ENCODE measurements around the gene SLC6A19.

Gene SLC6A19

GRCh38 chr5:1210832-1211251, 9.4 kb downstream of the SLC6A19 start:
- CTCF ChIA-PET = interaction anchor here (1.0 kb wide), 1 partner anchor 38 kb away, joined by 3 read pairs; no protein-coding TSS in a partner anchor
- H3K9me3 ChIP-seq (ENCODE audit: control extremely low read depth in 1 of 5, control insufficient read depth in 4 of 5, insufficient read depth in 2 of 5, low read depth in 1 of 5, low read length in 4 of 5) = peaks cover 0 to 13% (median 0%) of the 10 kb centered on the region in 5 experiments
- H3K4me1 ChIP-seq (ENCODE audit: control extremely low read depth in 1 of 4, control insufficient read depth in 4 of 4, insufficient read depth in 4 of 4, low read length in 3 of 4) = no peaks in the 10 kb centered on the region
- no peaks in the 10 kb centered on the region for H3K36me3 ChIP-seq (ENCODE audit: control insufficient read depth in 4 of 4, insufficient read depth in 4 of 4, low read length in 3 of 4)
- no peak overlapping the region for H3K27ac ChIP-seq (ENCODE audit: insufficient read depth in 1 of 2, low read depth in 1 of 2, low read length in 2 of 2, poor library complexity in 1 of 2, severe bottlenecking in 2 of 2)
- POLR2A ChIA-PET = no interaction called here
- H3K4me3 ChIP-seq (ENCODE audit: control insufficient read depth in 1 of 7, extremely low read depth in 1 of 7, insufficient read depth in 4 of 7, low read depth in 2 of 7, low read length in 6 of 7) = no peak overlapping the region
- WGBS (ENCODE audit: insufficient coverage) = 82% methylated on average over 21 of the region's 21 CpGs
- peaks cover 0 to 19% (median 3%) of the 10 kb centered on the region in 5 experiments for H3K27me3 ChIP-seq (replicated peaks in 2 of 5; ENCODE audit: control insufficient read depth in 4 of 5, insufficient read depth in 5 of 5, low read length in 4 of 5)
- DNase-seq = no peak

GRCh38 chr5:1211701-1212100, 10.3 kb downstream of the SLC6A19 start:
- Histone ChIP-seq H3K27ac (ENCODE audit: insufficient read depth in 1 of 2, low read depth in 1 of 2, low read length in 2 of 2, poor library complexity in 1 of 2, severe bottlenecking in 2 of 2) (no peak overlapping the region), H3K36me3 (ENCODE audit: control insufficient read depth in 4 of 4, insufficient read depth in 4 of 4, low read length in 3 of 4) (no peaks in the 10 kb centered on the region), H3K9me3 (ENCODE audit: control extremely low read depth in 1 of 5, control insufficient read depth in 4 of 5, insufficient read depth in 2 of 5, low read depth in 1 of 5, low read length in 4 of 5) (peaks cover 0 to 17% (median 0%) of the 10 kb centered on the region in 5 experiments), H3K4me3 (ENCODE audit: control insufficient read depth in 1 of 7, extremely low read depth in 1 of 7, insufficient read depth in 4 of 7, low read depth in 2 of 7, low read length in 6 of 7) (no peak overlapping the region), H3K27me3 (replicated peaks in 2 of 5; ENCODE audit: control insufficient read depth in 4 of 5, insufficient read depth in 5 of 5, low read length in 4 of 5) (peaks cover 0 to 16% (median 3%) of the 10 kb centered on the region in 5 experiments), H3K4me1 (ENCODE audit: control extremely low read depth in 1 of 4, control insufficient read depth in 4 of 4, insufficient read depth in 4 of 4, low read length in 3 of 4) (no peaks in the 10 kb centered on the region)
- DNase-seq = no peak
- CTCF ChIA-PET = no interaction called here
- WGBS (ENCODE audit: insufficient coverage) = 97% methylated on average over 7 of the region's 9 CpGs
- POLR2A ChIA-PET = no interaction called here

- CTCF ChIA-PET = no interaction called here
- Histone ChIP-seq H3K4me3 (ENCODE audit: control insufficient read depth in 1 of 7, extremely low read depth in 1 of 7, insufficient read depth in 4 of 7, low read depth in 2 of 7, low read length in 6 of 7) (no peak overlapping the region), H3K36me3 (ENCODE audit: control insufficient read depth in 4 of 4, insufficient read depth in 4 of 4, low read length in 3 of 4) (no peaks in the 10 kb centered on the region), H3K9me3 (ENCODE audit: control extremely low read depth in 1 of 5, control insufficient read depth in 4 of 5, insufficient read depth in 2 of 5, low read depth in 1 of 5, low read length in 4 of 5) (peaks cover 0 to 17% (median 0%) of the 10 kb centered on the region in 5 experiments), H3K27me3 (replicated peaks in 2 of 5; ENCODE audit: control insufficient read depth in 4 of 5, insufficient read depth in 5 of 5, low read length in 4 of 5) (peaks cover 0 to 16% (median 2%) of the 10 kb centered on the region in 5 experiments), H3K27ac (ENCODE audit: insufficient read depth in 1 of 2, low read depth in 1 of 2, low read length in 2 of 2, poor library complexity in 1 of 2, severe bottlenecking in 2 of 2) (no peak overlapping the region), H3K4me1 (ENCODE audit: control extremely low read depth in 1 of 4, control insufficient read depth in 4 of 4, insufficient read depth in 4 of 4, low read length in 3 of 4) (no peaks in the 10 kb centered on the region)
- WGBS (ENCODE audit: insufficient coverage) = 93% methylated on average over 19 of the region's 20 CpGs
- POLR2A ChIA-PET = no interaction called here
- no peak for DNase-seq
Observed at GRCh38 chr5:1212271-1212670, 10.9 kb downstream of the SLC6A19 start.

GRCh38 chr5:1212881-1213280, 11.5 kb downstream of the SLC6A19 start:
- 95% methylated on average over 4 of the region's 18 CpGs for WGBS (ENCODE audit: insufficient coverage)
- Histone ChIP-seq H3K27me3 (replicated peaks in 2 of 5; ENCODE audit: control insufficient read depth in 4 of 5, insufficient read depth in 5 of 5, low read length in 4 of 5) (peaks cover 0 to 16% (median 0%) of the 10 kb centered on the region in 5 experiments), H3K27ac (ENCODE audit: insufficient read depth in 1 of 2, low read depth in 1 of 2, low read length in 2 of 2, poor library complexity in 1 of 2, severe bottlenecking in 2 of 2) (no peak overlapping the region), H3K4me3 (ENCODE audit: control insufficient read depth in 1 of 7, extremely low read depth in 1 of 7, insufficient read depth in 4 of 7, low read depth in 2 of 7, low read length in 6 of 7) (no peak overlapping the region), H3K4me1 (ENCODE audit: control extremely low read depth in 1 of 4, control insufficient read depth in 4 of 4, insufficient read depth in 4 of 4, low read length in 3 of 4) (no peaks in the 10 kb centered on the region), H3K36me3 (ENCODE audit: control insufficient read depth in 4 of 4, insufficient read depth in 4 of 4, low read length in 3 of 4) (no peaks in the 10 kb centered on the region), H3K9me3 (ENCODE audit: control extremely low read depth in 1 of 5, control insufficient read depth in 4 of 5, insufficient read depth in 2 of 5, low read depth in 1 of 5, low read length in 4 of 5) (peaks cover 0 to 17% (median 0%) of the 10 kb centered on the region in 5 experiments)
- ChIA-PET POLR2A (no interaction called here), CTCF (no interaction called here)
- no peak for DNase-seq

- Histone ChIP-seq H3K4me3 (ENCODE audit: control insufficient read depth in 1 of 7, extremely low read depth in 1 of 7, insufficient read depth in 4 of 7, low read depth in 2 of 7, low read length in 6 of 7) (no peak overlapping the region), H3K9me3 (ENCODE audit: control extremely low read depth in 1 of 5, control insufficient read depth in 4 of 5, insufficient read depth in 2 of 5, low read depth in 1 of 5, low read length in 4 of 5) (peaks cover 0 to 17% (median 0%) of the 10 kb centered on the region in 5 experiments), H3K27ac (ENCODE audit: insufficient read depth in 1 of 2, low read depth in 1 of 2, low read length in 2 of 2, poor library complexity in 1 of 2, severe bottlenecking in 2 of 2) (no peak overlapping the region), H3K27me3 (replicated peaks in 2 of 5; ENCODE audit: control insufficient read depth in 4 of 5, insufficient read depth in 5 of 5, low read length in 4 of 5) (peaks cover 0 to 16% (median 0%) of the 10 kb centered on the region in 5 experiments), H3K4me1 (ENCODE audit: control extremely low read depth in 1 of 4, control insufficient read depth in 4 of 4, insufficient read depth in 4 of 4, low read length in 3 of 4) (no peaks in the 10 kb centered on the region), H3K36me3 (ENCODE audit: control insufficient read depth in 4 of 4, insufficient read depth in 4 of 4, low read length in 3 of 4) (no peaks in the 10 kb centered on the region)
- ChIA-PET POLR2A (no interaction called here), CTCF (no interaction called here)
- WGBS (ENCODE audit: insufficient coverage) = 95% methylated on average over 19 of the region's 25 CpGs
- DNase-seq = no peak
Observed at GRCh38 chr5:1213508-1214162, 12.2 kb downstream of the SLC6A19 start.

- Histone ChIP-seq H3K4me3 (ENCODE audit: control insufficient read depth in 1 of 7, extremely low read depth in 1 of 7, insufficient read depth in 4 of 7, low read depth in 2 of 7, low read length in 6 of 7) (no peak overlapping the region), H3K27me3 (replicated peaks in 2 of 5; ENCODE audit: control insufficient read depth in 4 of 5, insufficient read depth in 5 of 5, low read length in 4 of 5) (peaks cover 0 to 16% (median 0%) of the 10 kb centered on the region in 5 experiments), H3K9me3 (ENCODE audit: control extremely low read depth in 1 of 5, control insufficient read depth in 4 of 5, insufficient read depth in 2 of 5, low read depth in 1 of 5, low read length in 4 of 5) (peaks cover 0 to 17% (median 0%) of the 10 kb centered on the region in 5 experiments), H3K4me1 (ENCODE audit: control extremely low read depth in 1 of 4, control insufficient read depth in 4 of 4, insufficient read depth in 4 of 4, low read length in 3 of 4) (no peaks in the 10 kb centered on the region), H3K27ac (ENCODE audit: insufficient read depth in 1 of 2, low read depth in 1 of 2, low read length in 2 of 2, poor library complexity in 1 of 2, severe bottlenecking in 2 of 2) (no peak overlapping the region), H3K36me3 (ENCODE audit: control insufficient read depth in 4 of 4, insufficient read depth in 4 of 4, low read length in 3 of 4) (no peaks in the 10 kb centered on the region)
- ChIA-PET CTCF (no interaction called here), POLR2A (no interaction called here)
- WGBS (ENCODE audit: insufficient coverage) = 75% methylated on average over 19 of the region's 22 CpGs
- no peak for DNase-seq
Observed at GRCh38 chr5:1214163-1214935, 13.0 kb downstream of the SLC6A19 start.

GRCh38 chr5:1214936-1215220, 13.5 kb downstream of the SLC6A19 start:
- Histone ChIP-seq H3K9me3 (ENCODE audit: control extremely low read depth in 1 of 5, control insufficient read depth in 4 of 5, insufficient read depth in 2 of 5, low read depth in 1 of 5, low read length in 4 of 5) (peaks cover 0 to 17% (median 0%) of the 10 kb centered on the region in 5 experiments), H3K27ac (ENCODE audit: insufficient read depth in 1 of 2, low read depth in 1 of 2, low read length in 2 of 2, poor library complexity in 1 of 2, severe bottlenecking in 2 of 2) (no peak overlapping the region), H3K4me3 (ENCODE audit: control insufficient read depth in 1 of 7, extremely low read depth in 1 of 7, insufficient read depth in 4 of 7, low read depth in 2 of 7, low read length in 6 of 7) (no peak overlapping the region), H3K36me3 (ENCODE audit: control insufficient read depth in 4 of 4, insufficient read depth in 4 of 4, low read length in 3 of 4) (no peaks in the 10 kb centered on the region), H3K4me1 (ENCODE audit: control extremely low read depth in 1 of 4, control insufficient read depth in 4 of 4, insufficient read depth in 4 of 4, low read length in 3 of 4) (no peaks in the 10 kb centered on the region), H3K27me3 (replicated peaks in 2 of 5; ENCODE audit: control insufficient read depth in 4 of 5, insufficient read depth in 5 of 5, low read length in 4 of 5) (peaks cover 0 to 16% (median 0%) of the 10 kb centered on the region in 5 experiments)
- CTCF ChIA-PET = no interaction called here
- WGBS (ENCODE audit: insufficient coverage) = 100% methylated on average over 1 of the region's 2 CpGs
- POLR2A ChIA-PET = no interaction called here
- no peak for DNase-seq

Data from common myeloid progenitor, CD34-positive (primary cell).